ENCODE data around the gene PIK3R5.

PIK3R5 gene

DNA sequence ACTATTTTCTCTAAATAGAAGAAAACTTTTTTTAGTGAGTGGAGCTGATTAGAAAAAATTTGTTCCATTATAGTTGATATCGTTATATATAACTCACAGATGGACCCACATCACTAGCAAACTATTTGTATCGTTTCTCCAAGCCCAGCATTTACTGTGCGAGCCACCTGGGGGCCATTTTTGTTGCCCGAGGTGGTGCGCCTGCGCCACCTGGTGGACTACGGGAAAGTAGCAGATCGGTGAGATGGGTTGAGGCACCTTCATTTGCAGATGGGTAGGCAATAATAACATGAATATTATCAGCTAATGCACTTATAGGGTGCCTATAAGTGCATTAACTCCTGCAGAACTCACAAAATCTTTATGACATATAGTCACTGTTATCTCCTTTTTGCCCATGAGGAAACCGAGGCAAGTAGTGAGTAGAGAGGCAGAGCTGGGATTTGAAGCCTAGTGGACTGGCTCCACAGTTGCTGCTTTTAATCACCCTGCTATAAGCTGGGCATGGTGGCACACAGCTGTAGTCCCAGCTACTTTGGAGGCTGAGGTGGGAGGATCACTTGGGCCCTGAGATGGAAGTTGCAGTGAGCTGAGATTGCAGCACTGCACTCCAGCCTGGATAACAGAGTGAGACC is 32.6 kb upstream of the PIK3R5 start:
- TF ChIP-seq RAD21 (IDR thresholded peaks at IDR 0.05; ENCODE audit: low read depth) = peak; percentile 75
- TF ChIP-seq TEAD4 (IDR thresholded peaks at IDR 0.05) = no peak
- peak; percentile 86 for TF ChIP-seq YY1 (IDR thresholded peaks at IDR 0.05; ENCODE audit: low read depth)

DNA sequence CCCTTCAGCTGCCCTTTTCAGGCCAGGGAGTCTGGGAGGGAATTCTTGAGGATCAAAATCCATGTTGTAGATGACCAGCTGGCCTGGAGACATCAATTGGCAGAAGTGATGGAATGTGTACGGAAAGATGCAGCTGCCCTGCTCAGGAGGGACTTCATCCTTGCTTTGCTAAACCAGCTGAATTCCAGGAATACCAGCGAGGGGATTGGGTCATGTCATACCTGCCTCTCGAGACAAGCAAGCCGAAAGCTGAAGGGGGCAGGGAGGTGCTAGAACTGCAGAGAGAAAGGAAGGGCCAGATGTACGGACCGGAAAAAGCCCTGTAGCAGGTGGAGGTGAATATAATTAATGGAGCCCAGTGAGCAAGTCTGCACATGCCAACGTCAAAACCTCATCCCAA is 30.2 kb upstream of the PIK3R5 start:
- TF ChIP-seq TCF12 (IDR thresholded peaks at IDR 0.05; ENCODE audit: low read depth) = no peak
- peak; percentile 52 for TF ChIP-seq TEAD4 (IDR thresholded peaks at IDR 0.05)

DNA sequence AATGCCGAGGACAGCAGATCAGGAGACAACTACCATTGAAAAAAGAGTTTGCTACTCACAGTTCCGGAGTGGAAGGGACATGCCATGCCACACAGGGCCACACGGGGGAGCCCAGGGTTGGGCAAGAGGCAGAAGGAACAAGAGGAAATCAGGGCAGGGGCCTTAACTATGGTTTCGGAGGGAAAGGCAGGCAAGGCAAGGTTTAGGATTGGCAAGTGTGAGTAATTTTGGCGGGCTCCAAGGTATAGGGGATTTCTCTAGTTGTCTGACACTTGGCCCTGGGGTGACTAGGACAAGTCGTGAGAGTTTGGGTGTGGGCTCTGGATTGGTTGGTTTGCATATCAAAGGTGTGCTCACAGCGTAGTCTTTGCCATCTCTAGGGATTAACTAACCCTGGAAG is 28.8 kb upstream of the PIK3R5 start:
- TF ChIP-seq CREB1 (IDR thresholded peaks at IDR 0.05; ENCODE audit: low read depth) (no peak), RAD21 (IDR thresholded peaks at IDR 0.05; ENCODE audit: low read depth) (peak; percentile 74)

DNA sequence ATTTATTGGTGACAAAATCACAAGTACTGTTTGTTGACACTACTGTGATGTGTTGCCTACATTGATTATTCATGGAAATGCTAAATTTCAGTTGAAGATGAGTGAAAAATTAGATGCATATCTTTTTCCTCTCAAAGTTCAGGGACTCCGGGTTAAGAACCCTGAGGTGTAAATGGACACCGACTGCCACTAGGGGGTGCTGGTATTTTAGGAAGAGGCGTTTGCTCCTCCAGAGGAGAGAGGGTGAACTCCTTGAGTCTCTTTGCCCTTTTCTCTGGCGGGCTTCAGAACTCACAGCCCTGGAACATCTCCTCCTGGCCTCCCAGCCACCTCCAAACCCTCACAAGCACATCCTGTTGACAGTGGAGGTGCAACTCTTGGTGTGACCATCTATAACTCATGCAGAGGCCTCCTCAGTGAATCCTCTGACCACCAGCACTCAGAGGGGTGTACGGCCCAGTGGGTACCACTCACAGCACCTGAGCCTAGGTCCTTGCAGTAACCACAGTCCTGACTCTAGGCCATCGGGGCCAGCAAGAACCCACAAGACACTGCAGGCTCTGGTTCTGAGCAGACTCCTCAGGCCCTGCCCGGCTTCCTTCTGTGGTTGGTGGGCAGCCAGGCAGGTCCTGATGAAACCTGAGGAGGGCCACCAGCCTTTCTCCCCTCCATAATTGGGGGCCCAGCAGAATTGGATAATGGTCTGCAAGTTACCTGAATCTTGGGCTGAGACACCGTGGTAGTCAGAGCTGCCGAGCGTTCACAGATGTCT is 26.2 kb upstream of the PIK3R5 start:
- TF ChIP-seq, protein P1, sequence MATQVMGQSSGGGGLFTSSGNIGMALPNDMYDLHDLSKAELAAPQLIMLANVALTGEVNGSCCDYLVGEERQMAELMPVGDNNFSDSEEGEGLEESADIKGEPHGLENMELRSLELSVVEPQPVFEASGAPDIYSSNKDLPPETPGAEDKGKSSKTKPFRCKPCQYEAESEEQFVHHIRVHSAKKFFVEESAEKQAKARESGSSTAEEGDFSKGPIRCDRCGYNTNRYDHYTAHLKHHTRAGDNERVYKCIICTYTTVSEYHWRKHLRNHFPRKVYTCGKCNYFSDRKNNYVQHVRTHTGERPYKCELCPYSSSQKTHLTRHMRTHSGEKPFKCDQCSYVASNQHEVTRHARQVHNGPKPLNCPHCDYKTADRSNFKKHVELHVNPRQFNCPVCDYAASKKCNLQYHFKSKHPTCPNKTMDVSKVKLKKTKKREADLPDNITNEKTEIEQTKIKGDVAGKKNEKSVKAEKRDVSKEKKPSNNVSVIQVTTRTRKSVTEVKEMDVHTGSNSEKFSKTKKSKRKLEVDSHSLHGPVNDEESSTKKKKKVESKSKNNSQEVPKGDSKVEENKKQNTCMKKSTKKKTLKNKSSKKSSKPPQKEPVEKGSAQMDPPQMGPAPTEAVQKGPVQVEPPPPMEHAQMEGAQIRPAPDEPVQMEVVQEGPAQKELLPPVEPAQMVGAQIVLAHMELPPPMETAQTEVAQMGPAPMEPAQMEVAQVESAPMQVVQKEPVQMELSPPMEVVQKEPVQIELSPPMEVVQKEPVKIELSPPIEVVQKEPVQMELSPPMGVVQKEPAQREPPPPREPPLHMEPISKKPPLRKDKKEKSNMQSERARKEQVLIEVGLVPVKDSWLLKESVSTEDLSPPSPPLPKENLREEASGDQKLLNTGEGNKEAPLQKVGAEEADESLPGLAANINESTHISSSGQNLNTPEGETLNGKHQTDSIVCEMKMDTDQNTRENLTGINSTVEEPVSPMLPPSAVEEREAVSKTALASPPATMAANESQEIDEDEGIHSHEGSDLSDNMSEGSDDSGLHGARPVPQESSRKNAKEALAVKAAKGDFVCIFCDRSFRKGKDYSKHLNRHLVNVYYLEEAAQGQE (IDR thresholded peaks at IDR 0.05; ENCODE audit: low read depth) = no peak
- peak; percentile 78 for TF ChIP-seq RAD21 (IDR thresholded peaks at IDR 0.05; ENCODE audit: low read depth)
- no peak for TF ChIP-seq EP300 (IDR thresholded peaks at IDR 0.05; ENCODE audit: borderline replicate concordance)

DNA sequence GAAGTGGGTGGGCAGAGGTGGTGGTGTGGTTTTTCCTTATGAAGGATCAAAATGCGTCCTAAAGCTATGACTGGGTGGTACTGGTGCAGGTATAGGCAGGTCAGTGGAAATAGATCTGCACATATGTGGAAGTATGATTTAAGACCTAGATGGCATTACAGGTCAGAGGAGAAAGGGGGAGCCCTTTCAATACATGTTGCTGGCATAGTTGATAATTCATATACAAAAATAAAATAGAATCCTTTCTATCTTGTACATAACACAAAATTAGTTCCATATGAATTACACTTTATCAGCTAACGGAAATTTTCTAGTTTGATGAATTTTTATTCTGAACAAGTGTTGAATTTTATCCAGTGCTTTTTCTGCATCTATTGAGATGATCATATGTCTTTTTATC is 20.8 kb upstream of the PIK3R5 start:
- TF ChIP-seq EGR1 (IDR thresholded peaks at IDR 0.05) = no peak
- no peak for TF ChIP-seq TCF12 (IDR thresholded peaks at IDR 0.05; ENCODE audit: low read depth)
- no peak for TF ChIP-seq NFIC (IDR thresholded peaks at IDR 0.05)
- no peak for TF ChIP-seq CEBPB (IDR thresholded peaks at IDR 0.05)
- no peak for TF ChIP-seq TAF1 (IDR thresholded peaks at IDR 0.05; ENCODE audit: low read depth)
- no peak for TF ChIP-seq FOXM1 (IDR thresholded peaks at IDR 0.05; ENCODE audit: borderline replicate concordance, low read depth)
- no peak for TF ChIP-seq ZBTB7A (IDR thresholded peaks at IDR 0.05; ENCODE audit: low read depth)

DNA sequence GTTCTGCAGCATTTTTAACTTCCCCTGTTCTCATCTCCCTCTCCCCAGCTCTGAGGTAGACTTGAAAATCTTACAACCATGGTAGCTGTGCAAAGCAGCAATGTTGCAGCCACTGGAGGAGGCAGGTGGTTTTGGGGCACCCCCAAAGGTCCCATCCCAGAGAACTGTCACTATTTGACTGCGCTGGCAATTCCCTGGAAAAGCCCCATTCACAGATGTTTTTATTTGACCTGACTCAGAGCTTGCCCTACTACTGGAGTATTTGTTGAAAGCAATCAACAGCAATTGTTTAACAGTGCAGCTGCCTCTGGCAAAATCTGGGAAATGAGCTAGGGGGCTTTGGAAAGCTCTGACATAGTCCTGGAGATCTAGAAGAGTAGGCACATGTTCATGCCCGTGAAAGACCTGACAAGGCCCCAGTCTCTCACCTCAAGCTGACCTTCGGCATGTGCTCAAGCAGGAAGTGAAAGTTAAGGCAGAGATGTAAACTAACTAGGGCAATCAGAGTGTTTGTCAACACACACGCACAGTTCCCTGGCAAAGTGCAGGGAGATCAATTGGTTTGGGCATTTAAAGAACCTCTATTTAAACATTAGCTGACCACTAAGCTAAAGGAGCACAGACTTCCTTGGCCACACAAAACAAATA is 19.7 kb upstream of the PIK3R5 start:
- no peak for TF ChIP-seq NFIC (IDR thresholded peaks at IDR 0.05)
- TF ChIP-seq RAD21 (IDR thresholded peaks at IDR 0.05; ENCODE audit: low read depth) = no peak
- TF ChIP-seq CEBPB (IDR thresholded peaks at IDR 0.05) = no peak

DNA sequence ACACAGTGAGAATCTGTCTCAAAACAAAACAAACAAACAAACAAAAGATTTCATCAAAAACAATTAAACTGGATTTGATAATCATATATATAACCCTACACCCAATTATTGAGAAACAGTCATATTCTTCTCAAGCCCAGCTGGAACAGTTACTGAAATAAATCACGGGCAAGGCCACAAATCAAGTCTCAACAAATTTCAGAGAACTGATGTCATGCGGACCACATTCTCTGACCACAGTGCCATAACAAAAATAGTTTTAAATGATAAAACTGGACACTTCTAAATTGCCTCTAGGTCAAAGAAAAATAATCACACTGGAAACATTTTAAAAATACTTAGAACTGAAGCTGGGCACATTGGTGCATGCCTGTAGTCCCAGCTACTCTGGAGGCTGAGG is 15.9 kb upstream of the PIK3R5 start:
- TF ChIP-seq CREB1 (IDR thresholded peaks at IDR 0.05; ENCODE audit: low read depth) (no peak), RAD21 (IDR thresholded peaks at IDR 0.05; ENCODE audit: low read depth) (no peak), EP300 (IDR thresholded peaks at IDR 0.05; ENCODE audit: borderline replicate concordance) (no peak), NFIC (IDR thresholded peaks at IDR 0.05) (no peak), TCF12 (IDR thresholded peaks at IDR 0.05; ENCODE audit: low read depth) (no peak), YY1 (IDR thresholded peaks at IDR 0.05; ENCODE audit: low read depth) (no peak), EGR1 (IDR thresholded peaks at IDR 0.05) (no peak), FOXM1 (IDR thresholded peaks at IDR 0.05; ENCODE audit: borderline replicate concordance, low read depth) (no peak), ZBTB7A (IDR thresholded peaks at IDR 0.05; ENCODE audit: low read depth) (no peak), TAF1 (IDR thresholded peaks at IDR 0.05; ENCODE audit: low read depth) (no peak), CEBPB (IDR thresholded peaks at IDR 0.05) (no peak)
- TF ChIP-seq, protein P2, sequence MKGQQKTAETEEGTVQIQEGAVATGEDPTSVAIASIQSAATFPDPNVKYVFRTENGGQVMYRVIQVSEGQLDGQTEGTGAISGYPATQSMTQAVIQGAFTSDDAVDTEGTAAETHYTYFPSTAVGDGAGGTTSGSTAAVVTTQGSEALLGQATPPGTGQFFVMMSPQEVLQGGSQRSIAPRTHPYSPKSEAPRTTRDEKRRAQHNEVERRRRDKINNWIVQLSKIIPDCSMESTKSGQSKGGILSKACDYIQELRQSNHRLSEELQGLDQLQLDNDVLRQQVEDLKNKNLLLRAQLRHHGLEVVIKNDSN (IDR thresholded peaks at IDR 0.05) = no peak
- TF ChIP-seq, protein P3, sequence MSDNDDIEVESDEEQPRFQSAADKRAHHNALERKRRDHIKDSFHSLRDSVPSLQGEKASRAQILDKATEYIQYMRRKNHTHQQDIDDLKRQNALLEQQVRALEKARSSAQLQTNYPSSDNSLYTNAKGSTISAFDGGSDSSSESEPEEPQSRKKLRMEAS (IDR thresholded peaks at IDR 0.05) = no peak
- TF ChIP-seq, protein P1 (IDR thresholded peaks at IDR 0.05; ENCODE audit: low read depth) = no peak

Data from Ishikawa (cell line).